Heart left ventricle (tissue), 13 donors: ENCODE data around the gene SLX9.

ENCODE experiments used
- CTCF ChIP-seq, 12 donors: fragments of 200-600 bp; sonication (generic) in 4 of 12; IDR thresholded peaks; one replicate each; pipeline versions ENCODE4 v1.5.0 to v1.8.0; 2018 to 2022; ENCODE audit warnings: antibody characterized with exemption in 12 of 12, mild to moderate bottlenecking in 5 of 12
- POLR2A ChIP-seq, 2 donors: fragments of 450-650 bp; IDR thresholded peaks; one replicate each; pipeline ENCODE4 v1.6.1; 2017; ENCODE audit warnings: antibody characterized with exemption in 2 of 2, mild to moderate bottlenecking in 2 of 2, moderate library complexity in 2 of 2
- donor health status: ischemic (EF 13 %, LVEDD 7.1; RV severe dilation, severe dysfunction).
- donor health status: DM: no; HTN: yes; CAD: no.
- donor health status: DM: no; HTN: no; CAD: no.
- donor health status: ischemic (EF 25% LVEDD 6.9; RV normal size, moderate dysfunction).
- donor health status: ischemic (EF 25% LVEDD 5.7; RV mildly dilated, moderate dysfunction).
- donor health status: ischemic (EF 35%, LVEDD 5.7; RV mildly dilated, moderate dysfunction).
- donor health status: nonischemic (EF 11% LVEDD 7.7; RV severe dilation, severe dysfunction).
- donor health status: DM: yes; HTN: yes; CAD: no.
- donor health status: PGD.
- donor health status: ischemic (EF 29% LVEDD 5.4; RV normal size, mild dysfunction).
- donor health status: nonischemic (EF 23%, LVEDD 6.1; RV moderate dilation, normal function).

GRCh38 chr21:45001134-45002095 lies 61.6 kb downstream of the SLX9 start:
- TF ChIP-seq CTCF (IDR thresholded peaks at IDR 0.05) (no peak), POLR2A (IDR thresholded peaks at IDR 0.05) (no peak)
